Measurements from ENCODE around the gene GPR35.

Gene GPR35

GRCh38 chr2:240629968-240630770, 4.9 kb downstream of the GPR35 start:
- DNase-seq (ENCODE audit: insufficient read length, low spot score) (no peak), FAIRE-seq (no peak)
- no peak for TF ChIP-seq CTCF (IDR thresholded peaks at IDR 0.05; ENCODE audit: insufficient read depth, missing control alignments)

GRCh38 chr2:240630771-240631547, 5.7 kb downstream of the GPR35 start:
- FAIRE-seq, result no peak
- TF ChIP-seq CTCF (IDR thresholded peaks at IDR 0.05; ENCODE audit: insufficient read depth, missing control alignments), result no peak
- DNase-seq (ENCODE audit: insufficient read length, low spot score), result no peak

- DNase-seq (ENCODE audit: insufficient read length, low spot score) (no peak), FAIRE-seq (no peak)
- TF ChIP-seq CTCF (IDR thresholded peaks at IDR 0.05; ENCODE audit: insufficient read depth, missing control alignments), result no peak
Measured at GRCh38 chr2:240631548-240632305, 6.4 kb downstream of the GPR35 start.

- no peak for FAIRE-seq
- no peak for TF ChIP-seq CTCF (IDR thresholded peaks at IDR 0.05; ENCODE audit: insufficient read depth, missing control alignments)
- DNase-seq (ENCODE audit: insufficient read length, low spot score), result no peak
Measured at GRCh38 chr2:240632306-240632721, 7.0 kb downstream of the GPR35 start.

GRCh38 chr2:240635121-240635997, 10.1 kb downstream of the GPR35 start:
- FAIRE-seq, result no peak
- DNase-seq (ENCODE audit: insufficient read length, low spot score), result no peak
- no peak for TF ChIP-seq CTCF (IDR thresholded peaks at IDR 0.05; ENCODE audit: insufficient read depth, missing control alignments)

GRCh38 chr2:240635998-240636547, 10.8 kb downstream of the GPR35 start:
- FAIRE-seq (no peak), DNase-seq (ENCODE audit: insufficient read length, low spot score) (no peak)
- TF ChIP-seq CTCF (IDR thresholded peaks at IDR 0.05; ENCODE audit: insufficient read depth, missing control alignments), result no peak

Measured in D721Med (cell line).